ENCODE results near the gene WDR5.

The WDR5 gene

DNA sequence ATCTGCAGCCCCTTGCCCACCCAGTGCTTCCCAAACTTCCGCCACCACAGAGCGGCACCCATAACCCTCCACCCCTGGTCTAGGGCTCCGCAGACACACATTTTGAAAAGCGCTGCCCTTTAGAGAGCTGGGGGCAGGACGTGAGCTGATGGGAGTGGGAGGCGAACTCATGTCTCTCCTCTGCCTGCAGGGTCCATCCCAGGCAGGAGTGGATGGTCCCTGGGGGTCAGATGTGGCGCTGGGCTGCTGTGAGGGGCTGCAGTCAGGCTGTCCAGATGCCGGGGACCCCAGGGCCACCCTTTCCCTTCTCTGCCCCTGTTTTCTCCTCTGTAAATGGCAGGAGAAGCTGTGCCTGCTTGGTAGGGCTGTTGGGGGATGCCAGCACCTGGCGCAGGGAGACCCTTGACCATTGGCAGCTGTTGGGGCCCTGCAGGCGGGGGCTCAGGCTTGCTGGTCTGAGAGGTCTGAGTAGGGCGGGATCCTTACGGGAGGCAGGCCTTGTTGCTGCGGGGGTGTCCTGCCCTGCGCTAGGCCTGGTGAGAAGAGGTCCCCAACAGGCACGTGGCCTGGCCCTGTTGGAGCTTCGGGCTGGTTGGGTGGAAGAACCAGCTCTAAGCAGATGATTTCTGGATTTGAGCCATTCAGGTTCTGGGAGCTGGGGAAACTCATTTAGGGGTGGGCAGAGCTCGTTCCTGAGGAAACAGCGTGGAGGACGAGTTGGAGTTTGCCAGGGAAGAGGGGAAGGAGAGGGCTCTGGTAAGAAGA is 38.8 kb downstream of the WDR5 start:
- DNase-seq = no peak

DNA sequence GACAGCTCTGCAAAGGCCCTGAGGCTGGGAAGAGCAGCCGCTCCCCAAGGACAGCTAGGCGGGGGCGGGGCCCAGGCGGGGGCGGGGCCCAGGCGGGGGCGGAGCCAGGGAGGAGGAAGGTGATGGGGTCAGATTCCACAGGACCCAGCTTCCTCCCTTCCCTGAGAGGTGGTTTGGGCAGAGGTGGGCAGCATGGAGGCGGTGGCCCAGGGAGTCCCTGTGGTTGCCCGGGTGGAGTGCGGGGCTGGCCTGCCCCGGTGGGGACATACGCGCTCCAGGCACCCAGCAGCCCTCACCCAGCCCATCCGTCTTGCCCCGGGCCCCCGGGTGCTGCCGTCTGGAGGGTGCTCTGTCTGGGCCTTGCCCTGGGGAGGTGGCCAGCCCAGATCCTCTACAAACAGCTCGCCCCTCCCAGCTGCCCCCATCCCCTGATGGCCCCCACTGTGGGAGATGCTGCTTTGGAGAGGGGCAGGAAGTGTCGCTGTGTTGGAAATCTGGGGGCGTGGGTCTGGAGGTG is 39.5 kb downstream of the WDR5 start:
- DNase-seq = no peak

GRCh38 chr9:134175808-134176598 is 40.1 kb downstream of the WDR5 start:
- no peak for DNase-seq

- DNase-seq = no peak
Observed at GRCh38 chr9:134176599-134176968, 40.7 kb downstream of the WDR5 start.

DNA sequence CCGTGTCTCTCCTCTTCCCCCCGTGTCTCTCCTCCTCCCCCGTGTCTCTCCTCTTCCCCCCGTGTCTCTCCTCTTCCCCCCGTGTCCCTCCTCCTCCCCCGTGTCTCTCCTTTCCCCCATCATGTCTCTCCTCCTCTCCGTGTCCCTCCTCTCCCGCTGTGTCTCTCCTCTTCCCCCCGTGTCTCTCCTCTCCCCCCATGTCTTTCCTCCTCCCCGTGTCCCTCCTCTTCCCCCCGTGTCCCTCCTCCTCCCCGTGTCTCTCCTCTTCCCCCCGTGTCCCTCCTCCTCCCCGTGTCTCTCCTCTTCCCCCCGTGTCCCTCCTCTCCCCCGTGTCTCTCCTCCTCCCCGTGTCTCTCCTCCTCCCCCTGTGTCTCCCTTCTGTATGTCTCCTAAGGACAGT is 41.3 kb downstream of the WDR5 start:
- DNase-seq = no peak

DNA sequence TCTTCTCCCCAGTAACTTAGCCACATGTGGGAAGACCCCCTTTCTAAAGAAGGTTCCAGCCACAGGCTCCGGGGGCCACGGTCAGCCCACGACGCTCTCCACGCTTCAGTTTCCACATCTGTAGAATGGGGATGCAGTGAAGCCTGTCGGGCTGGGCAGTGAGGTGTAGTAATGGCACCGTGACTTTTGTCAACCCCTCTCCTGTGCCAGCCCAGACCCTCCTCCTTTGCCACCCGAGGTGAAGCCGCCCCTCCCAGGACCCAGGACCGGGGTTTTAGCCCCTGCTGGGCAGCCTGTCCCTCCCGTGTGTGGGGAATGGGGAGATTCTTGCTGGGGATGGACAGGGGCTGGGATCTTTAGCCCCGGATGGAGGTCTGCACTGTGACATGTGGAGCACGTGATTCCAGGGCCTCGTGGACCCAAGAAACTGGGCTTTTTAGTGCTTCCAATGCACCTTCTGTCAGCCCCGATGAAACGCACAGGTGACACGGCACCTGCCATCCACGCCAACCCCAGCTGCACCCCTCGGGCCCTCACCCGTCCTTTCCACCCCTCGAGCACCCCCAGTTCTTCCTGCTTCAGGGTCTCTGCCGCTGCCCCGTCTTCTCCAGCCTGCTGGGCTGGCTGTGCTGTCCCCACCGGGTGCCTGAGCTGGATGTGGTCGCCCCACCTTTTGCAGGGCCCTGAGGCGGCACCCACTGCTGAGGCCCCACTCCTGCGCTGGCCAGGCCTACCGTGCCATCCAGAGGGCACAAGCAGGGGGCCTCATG is 41.9 kb downstream of the WDR5 start:
- DNase-seq = no peak

GRCh38 chr9:134178394-134178767 is 42.5 kb downstream of the WDR5 start:
- DNase-seq = no peak

DNA sequence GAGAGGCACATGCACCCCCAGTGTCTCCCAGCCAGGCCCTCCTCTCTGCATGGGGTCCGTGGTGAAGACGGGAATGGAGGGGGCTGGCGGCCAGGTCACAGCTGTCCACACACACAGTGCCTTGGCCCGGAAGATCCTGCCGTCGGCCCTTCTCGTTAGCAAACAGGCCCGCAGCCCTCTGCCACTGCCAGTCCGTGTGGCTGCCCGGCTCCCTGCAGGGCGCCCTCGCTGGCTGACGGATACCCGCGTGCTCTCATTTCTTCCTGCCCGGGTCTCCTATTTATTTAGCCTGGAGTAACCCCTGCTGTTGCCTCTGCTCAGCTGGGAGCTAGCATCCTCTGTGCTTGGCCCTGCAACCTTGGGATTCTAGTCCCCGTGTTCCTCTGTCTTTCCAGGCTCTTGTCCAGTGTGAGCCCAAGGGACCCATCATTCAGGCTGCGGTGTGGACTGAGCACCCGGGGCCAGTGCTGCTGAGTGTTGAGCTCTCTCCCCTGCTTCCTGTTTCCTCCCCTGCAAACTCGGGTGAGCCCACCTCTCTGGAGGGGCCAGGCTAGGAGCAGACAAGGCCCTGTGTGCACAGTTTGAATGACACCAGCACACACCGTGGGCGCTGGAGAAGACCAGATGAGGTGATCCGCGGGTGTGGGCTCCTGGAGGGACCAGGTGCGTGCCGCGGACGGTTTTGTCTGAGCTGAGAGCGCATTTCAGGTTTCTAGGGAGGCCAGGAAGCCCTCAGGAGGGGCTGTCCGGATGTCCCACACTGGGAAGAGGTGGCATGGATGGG is 43.1 kb downstream of the WDR5 start:
- no peak for DNase-seq

DNA sequence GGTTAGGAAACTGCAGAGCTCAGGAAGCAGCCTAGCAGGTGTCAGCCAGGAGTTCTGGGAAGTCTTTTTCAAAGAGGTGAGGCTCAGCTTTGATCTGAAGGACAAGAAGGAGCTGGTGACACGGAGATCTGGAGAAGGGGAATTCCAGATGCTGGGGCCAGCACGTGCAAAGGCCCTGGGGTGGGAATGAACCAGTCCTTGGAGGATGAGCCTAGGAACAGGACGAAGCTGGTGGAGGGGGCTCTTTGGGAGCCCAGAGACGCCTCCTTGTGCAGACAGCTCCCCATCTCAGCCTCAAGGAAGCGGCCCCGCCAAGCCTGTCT is 43.7 kb downstream of the WDR5 start:
- no peak for DNase-seq

- DNase-seq = no peak
Observed at GRCh38 chr9:134179918-134180785, 44.3 kb downstream of the WDR5 start.

GRCh38 chr9:134180786-134181647 is 45.1 kb downstream of the WDR5 start:
- DNase-seq = no peak

GRCh38 chr9:134181648-134182034 is 45.8 kb downstream of the WDR5 start:
- peak; percentile 20 for DNase-seq

DNA sequence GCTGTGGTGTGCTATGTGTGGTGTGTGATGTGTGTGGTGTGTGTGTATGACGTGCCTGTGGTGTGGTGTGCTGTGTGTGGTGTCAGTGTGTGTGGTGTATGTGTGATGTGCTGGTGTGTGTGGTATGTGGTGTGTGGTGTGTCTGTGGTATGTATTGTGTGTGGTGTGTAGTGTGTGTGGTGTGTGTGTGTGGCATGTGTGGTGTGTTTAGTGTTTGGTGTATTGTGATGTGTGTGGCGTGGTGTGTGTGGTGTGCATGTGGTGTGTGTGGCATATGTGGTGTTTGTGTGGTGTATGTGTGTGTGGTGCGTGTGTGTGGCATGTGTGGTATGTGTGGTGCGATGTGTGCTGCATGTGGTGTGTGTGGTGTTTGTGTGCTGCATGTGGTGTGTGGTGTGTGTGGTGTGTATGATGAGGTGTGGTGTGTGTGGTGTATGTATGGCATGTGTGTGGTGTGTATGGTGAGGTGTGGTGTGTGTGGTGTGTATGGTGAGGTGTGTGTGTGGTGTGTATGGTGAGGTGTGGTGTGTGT is 46.7 kb downstream of the WDR5 start:
- DNase-seq = no peak

DNA sequence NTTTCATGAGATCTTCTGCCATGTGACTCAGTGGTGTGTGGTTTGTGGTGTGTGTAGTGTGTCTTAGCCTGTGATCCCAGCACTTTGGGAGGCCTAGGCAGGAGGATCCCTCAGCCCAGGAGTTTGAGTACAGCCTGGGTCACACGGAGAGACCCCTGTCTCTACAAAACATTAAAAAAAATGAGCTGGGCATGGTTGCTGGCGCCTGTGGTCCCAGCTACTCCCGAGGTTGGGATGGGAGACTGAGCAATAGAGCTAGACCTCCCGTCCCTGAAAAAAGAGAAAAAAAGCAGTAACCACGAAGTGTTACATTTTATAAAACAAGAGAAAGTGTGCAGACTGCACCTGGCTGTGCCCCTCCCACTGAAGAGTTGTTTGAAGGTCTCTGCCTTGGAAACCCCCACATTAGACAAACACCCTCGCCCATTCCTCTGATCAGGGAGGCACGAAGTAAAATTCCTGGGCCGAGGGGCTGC is 49.7 kb downstream of the WDR5 start:
- no peak for DNase-seq

DNA sequence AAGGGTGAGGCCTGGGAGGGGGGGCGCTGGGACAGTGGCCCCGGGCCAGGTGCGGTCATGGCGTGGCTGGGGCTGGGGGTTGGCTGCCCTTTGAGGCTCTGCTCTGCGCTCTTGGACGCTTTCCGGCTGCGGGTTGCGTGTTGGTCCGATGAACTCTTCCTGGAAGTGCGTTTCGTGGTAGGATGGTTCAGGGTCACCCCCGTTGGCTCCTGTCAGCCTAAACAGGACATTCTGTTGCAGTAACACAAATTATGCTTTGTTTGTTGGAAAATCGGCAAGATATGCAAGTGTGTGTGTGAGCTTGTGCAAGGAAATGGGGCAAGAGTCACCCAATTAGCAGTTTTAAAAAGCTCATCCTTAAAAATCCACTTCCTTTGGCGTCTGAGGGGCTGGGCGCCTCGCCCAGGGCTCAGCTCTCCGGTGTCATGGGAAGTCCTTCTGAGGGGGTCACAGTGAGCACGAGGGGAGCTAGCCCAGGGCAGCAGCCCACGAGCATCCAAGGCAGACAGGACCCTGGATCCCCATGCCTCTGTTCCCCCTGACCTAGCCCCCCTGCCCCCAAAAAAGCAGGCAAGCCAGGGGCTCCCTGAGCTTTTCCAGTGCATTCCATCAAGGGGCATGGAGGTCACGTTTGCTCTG is 50.7 kb downstream of the WDR5 start:
- DNase-seq = no peak

- DNase-seq = no peak
Observed at GRCh38 chr9:134187110-134187531, 51.2 kb downstream of the WDR5 start.

DNA sequence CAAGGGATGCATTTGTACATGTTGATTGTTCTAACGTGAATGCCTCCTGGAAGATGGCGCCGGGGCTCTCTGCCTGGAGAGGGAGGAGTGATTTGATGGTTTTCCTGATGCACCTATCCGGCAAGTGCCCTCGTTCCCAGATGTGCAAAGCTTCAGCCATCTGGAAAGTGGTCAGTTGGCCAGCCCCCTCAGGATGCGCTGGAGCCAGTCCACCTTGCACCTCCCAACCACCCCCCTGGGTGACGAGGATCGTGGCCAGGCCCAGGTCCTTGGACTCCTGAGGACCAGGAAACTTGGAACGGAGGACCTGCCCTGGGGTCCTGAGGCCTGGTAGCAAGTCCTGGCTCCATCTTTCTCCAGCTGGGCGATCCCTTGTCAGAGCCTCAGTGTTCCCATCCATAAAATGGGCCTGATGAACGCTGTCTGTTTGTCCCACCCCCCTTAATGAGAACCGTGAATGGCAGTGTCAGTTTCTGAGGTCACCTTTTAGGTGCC is 52.1 kb downstream of the WDR5 start:
- DNase-seq = no peak

DNA sequence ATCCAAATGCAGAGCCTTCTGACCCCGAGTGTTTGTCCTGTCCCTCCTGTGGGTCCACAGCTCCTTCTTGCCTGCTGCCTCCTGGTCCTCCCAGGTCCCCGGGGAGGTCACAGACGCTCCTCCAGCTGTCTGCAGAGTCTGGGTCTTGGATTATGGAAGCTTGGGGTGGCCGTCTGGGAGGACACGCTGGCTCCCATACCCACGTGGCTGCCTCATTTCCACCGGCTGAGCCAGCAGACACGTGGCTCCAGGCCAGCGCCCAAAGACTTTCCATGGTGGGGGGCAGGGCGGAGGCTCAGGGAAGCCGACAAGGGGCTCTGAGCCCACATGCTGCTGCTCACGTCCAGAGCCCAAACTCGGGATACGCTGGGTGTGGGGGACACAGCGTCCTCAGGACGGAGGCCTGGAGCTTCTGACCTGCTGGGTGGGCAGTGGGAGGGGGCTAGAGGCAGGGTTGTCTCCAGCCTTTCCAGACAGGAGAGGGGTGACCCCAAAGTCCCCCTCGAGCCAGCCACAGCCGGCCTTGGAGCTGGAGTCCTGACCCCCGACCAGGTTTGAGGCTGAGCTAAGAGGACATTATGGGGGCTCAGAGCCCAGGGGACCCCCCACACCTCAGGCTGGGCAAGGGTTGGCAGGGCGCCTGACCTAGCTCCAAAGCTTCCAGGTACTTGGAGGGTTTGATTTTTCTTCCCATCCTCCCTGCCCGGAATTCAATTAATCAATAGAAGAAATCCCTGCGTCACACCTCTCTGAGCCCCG is 52.7 kb downstream of the WDR5 start:
- DNase-seq = no peak

DNA sequence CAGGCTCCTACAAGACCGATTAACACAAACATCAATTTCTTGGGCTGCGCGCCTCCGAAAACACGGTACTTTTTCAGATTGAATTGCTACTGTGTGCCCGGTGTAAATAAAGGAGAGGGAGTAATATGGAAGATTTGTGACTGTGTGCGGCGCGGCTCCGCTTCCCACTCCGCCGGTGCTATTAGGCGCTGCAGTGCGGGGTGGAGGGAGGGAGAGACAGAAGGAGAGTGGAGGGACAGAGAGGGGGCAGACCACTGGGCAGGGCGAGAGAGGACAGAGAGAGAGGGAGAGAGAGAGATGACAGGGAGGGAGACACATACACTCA is 53.2 kb downstream of the WDR5 start:
- no peak for DNase-seq
